GM19099 (cell line): ENCODE measurements around the gene ANAPC16.

Source experiments
- POLR2A ChIP-seq: IDR thresholded peaks from 3 replicates; pipeline ENCODE4 v1.6.1; 2011; ENCODE audit warnings: low read depth; ENCODE audit not compliant: insufficient read length; ENCODE audit errors: extremely low read depth

ANAPC16 gene

DNA sequence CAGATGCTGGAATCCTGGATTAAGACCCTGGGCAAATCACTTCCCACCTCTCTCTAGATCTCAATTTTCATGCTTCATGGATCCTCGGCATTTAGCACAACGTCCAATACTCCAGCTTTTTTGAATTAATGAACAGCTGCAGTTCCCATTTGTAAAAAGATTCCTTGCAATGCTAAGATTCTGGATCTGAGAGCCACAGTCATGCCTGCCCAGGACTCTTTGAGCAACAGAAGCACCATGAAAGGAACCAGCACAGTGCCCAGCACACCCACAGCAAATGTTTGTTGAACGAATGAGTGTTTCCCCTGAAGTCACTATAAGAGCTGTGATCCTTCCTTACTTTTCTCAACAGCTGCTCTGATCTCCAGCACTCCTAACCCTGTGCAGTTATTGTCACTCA lies 37.2 kb downstream of the ANAPC16 start:
- no peak for TF ChIP-seq POLR2A

- no peak for TF ChIP-seq POLR2A
Measured at GRCh38 chr10:72253578-72253977, 37.8 kb downstream of the ANAPC16 start.

DNA sequence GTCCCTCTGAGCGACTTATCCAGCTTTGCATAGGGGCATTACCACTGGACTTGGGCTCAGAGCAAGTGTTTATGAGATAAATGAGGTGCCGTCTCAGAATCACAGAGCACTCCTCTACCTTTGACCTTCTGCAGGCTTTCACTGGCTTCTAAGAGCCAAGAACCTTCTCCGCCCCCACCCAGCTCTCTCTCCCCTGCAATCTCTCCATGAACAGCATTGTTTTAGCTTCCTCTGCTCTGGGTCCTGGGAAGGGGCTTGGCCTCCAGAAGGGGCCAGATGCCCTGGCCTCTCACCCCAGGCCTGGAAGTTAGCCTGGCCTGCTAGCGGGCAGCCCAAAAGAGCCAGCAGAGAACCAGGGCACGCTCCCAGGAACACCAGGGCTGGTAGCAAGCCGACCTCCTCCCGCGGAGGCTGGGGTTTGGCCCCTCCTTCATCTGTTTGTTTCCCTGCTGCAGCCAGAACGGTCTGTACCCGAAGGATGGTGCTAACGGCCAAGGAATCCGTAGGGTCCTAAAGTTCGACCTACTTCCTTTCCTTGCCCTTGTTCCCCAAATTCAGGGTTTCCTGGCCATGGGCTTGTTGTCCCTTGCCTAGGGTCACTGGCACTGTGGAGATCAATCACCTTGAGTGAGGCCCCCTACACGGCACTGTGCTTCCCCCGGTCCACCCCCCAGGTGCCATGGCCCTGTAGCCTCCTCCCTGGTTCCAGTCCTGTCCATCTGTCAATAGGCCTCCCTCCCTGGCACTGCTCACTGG lies 39.2 kb downstream of the ANAPC16 start:
- TF ChIP-seq POLR2A: peak; percentile 47

GRCh38 chr10:72255977-72256729 lies 40.3 kb downstream of the ANAPC16 start:
- TF ChIP-seq POLR2A: no peak

DNA sequence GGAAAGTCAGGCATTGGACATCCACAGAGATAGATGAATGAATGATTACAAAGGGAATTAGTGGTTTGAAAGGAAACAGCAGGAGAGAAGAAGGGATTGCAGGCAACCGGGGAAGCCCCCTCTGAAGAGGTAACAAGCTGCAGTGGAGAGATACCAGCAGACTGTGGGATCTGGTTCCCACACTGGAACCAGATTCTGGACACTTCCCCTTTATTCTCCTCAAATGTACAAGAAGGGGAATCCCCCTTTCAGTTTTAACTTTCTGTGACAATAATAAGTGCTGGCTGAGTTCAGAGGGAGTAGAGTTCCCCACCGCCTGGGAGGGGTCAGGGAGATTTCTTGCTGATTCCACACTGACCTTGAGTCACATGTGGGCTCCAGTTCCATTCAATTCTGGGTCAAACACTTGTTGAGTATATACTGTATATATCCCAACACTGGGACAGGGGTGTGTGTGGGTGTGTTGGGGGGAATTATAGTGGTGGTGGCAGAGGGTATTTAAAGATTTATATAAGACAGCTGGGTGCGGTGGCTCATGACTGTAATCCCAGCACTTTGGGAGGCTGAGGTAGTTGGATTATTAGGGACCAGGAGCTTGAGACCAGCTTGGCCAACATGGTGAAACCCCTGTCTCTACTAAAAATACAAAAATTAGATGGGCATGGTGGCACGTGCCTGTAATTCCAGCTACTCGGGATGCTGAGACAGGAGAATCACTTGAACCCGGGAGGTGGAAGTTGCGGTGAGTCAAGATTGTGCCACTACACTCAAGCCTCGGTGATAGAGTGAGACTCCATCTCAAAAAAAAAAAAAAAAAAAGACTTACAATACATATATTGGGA lies 41.5 kb downstream of the ANAPC16 start:
- TF ChIP-seq POLR2A: no peak

DNA sequence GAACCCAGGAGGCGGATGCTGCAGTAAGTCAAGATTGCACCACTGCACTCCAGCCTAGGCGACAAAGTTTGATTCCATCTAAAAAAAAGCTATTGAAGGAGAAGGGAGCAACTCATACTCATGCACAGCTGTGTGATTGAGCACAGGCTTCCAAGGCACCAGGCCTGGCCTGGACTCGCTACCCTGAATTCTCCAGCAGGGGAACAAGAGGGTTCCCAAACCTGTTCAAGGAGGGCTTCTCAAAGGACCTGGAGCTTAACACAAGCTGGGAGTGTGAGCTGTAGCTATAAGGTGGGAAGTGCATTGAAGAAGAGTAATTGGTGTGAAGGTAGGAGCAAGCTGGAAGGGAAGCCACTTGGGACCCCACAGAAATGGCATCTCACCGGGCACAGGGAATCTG lies 42.8 kb downstream of the ANAPC16 start:
- no peak for TF ChIP-seq POLR2A

DNA sequence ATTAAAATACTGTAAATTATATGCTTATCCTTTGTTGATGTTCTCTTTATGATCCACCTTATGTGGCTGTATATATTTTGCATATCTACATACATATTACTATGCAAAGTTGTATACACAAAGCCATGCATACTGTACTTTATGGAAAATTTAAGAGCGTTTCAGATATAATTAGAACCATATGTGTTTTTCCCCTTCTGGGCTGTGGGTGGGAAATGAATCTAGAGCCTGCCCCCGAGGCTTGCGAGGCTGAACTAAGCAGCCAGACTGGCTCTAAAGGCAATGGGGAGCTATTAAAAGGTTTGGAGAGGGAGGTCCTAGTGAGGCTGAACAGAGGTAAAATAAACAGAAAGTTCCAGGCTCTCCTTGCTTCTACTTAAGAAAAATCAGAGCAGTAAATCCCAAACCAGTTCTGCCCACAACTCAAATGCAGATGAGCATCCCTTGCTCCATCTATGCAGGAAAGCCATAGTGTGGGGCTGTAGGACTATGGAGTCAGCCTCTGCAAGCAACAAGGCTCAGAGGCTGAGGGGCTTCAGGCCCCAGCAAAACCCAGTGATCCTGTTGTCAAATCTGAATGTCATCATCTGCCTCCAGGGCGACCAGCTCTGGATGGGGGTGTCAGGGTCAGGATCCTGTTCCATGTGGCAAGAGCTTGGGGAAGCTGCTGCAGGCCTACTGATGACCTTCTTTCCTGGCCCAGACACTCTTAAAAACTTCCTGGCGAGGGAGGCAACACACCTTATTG lies 43.9 kb downstream of the ANAPC16 start:
- TF ChIP-seq POLR2A: no peak

- TF ChIP-seq POLR2A: peak; percentile 26
Measured at GRCh38 chr10:72260239-72260975, 44.6 kb downstream of the ANAPC16 start.

DNA sequence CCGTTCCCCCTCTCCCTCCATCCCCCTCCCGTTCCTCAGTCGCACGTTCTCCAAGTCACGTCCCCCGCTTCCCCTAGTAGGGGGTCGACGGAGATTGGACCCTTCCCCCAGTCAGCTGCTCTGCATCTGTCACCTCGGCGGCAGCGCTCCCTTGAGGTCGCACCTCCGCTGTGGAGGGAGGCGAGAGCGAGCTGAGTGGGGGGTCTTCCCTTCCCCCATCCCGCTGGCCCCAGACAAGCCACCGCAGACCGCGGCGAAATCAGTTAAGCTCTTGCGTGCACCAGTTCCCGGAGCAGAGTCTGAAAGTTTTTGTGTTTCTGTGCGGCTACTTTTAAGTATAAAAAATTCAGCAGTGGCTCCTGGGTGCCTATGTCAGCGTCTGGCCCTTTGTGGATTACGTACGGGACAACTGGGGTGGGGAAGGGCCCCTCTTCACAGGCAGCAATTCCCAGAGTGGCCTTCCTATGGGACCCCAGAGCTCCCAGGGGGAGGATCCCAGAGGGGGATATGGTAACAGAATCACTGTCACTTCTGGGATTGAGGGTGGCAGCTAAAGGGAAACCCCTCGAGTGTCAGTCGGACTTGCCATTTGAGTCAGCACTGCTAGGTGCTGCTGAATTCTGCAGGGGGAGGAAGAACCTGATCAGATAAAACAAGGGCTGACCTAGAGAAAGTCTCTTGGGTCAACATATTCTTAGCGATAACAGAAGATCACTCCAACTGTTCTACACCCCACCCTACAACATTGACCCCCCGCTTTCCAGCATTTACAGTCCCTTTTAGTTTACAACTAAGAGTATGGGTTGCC lies 45.4 kb downstream of the ANAPC16 start:
- peak; percentile 23 for TF ChIP-seq POLR2A

GRCh38 chr10:72261784-72262404 lies 46.1 kb downstream of the ANAPC16 start:
- TF ChIP-seq POLR2A: no peak

DNA sequence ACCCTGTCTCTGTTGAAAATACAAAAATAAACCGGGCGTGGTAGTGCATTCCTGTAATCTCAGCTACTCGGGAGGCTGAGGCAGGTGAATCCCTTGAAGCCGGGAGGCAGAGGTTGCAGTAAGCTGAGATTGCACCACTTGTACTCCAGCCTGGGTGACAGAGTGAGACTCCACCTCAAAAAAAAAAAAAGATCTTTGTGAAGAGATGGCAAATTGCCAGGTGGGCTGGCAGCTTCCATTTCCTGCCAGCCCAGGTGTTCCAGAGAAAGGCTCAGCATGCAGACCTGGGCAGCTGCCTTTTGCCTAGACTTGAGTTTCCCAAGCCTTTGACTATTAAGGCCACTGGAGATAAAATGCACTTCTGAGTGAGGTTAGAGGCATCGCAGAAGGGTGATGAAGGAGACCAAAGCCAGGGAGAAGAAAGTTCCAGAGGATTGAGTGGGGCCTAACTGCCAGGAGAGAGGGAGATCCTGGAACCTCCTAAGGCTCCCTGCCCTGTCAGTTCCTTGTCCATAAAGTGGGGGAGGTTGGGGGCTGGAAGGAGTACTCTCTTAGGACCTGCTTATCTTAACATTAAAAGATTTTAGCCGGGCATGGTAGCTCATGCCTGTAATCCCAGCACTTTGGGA lies 47.9 kb downstream of the ANAPC16 start:
- no peak for TF ChIP-seq POLR2A

DNA sequence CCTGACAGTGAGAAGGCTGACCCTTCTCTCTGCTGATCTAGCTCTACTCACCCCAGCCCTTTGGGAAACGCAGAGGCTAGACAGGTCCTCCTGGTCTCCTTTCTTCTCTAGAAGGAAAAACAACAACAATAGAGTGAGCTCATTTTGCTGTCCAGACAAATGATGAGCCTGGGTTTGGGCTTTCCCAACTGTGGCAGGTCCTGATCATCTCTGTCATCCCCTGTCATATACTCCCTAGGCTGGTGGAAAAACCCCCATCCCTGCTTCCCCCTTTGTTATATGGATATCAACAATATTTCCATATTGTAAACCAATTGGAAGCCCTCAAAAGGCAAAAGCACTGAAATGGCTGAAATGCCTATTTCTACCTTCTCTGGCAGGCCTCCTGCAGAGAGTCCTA lies 48.7 kb downstream of the ANAPC16 start:
- TF ChIP-seq POLR2A: no peak

DNA sequence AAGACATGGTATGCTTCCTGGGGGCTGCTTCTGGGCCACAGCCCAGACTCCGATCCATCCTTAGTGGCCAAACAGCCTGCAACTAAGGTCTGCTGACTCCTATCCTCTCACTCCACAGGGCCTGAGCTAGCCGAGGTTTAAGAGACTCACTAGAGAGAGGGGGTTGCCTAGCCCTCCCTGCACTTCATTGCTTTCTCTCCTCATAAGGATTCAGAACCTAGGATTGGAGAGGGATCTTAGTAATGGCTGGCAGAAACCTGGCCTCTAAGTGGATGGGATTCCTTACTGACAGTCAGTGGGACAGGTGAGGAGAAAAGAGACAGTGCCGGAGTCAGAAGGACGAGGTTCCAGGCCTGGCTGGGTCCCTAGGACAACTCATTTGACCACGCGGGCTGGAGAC lies 49.7 kb downstream of the ANAPC16 start:
- TF ChIP-seq POLR2A: no peak
